ENCODE data around the gene CCSER1.

Gene CCSER1

GRCh38 chr4:90163872-90164271 is 36.7 kb downstream of the CCSER1 start:
- no peaks in the 10 kb centered on the region for H3K36me3 ChIP-seq (ENCODE audit: control insufficient read depth, insufficient read depth, low read length)
- no peaks in the 10 kb centered on the region for H3K27me3 ChIP-seq (ENCODE audit: control insufficient read depth, insufficient read depth, low read length)
- H3K4me1 ChIP-seq (ENCODE audit: control insufficient read depth, insufficient read depth, low read length) = no peaks in the 10 kb centered on the region
- H3K9ac ChIP-seq (ENCODE audit: low read depth, low read length) = no peak overlapping the region
- H3K4me3 ChIP-seq (ENCODE audit: low read depth, low read length) = no peak overlapping the region
- no peak overlapping the region for H3K27ac ChIP-seq (ENCODE audit: low read depth, low read length)
- peaks cover 1% of the 10 kb centered on the region for H3K9me3 ChIP-seq (ENCODE audit: control insufficient read depth, insufficient read depth, low read length)

DNA sequence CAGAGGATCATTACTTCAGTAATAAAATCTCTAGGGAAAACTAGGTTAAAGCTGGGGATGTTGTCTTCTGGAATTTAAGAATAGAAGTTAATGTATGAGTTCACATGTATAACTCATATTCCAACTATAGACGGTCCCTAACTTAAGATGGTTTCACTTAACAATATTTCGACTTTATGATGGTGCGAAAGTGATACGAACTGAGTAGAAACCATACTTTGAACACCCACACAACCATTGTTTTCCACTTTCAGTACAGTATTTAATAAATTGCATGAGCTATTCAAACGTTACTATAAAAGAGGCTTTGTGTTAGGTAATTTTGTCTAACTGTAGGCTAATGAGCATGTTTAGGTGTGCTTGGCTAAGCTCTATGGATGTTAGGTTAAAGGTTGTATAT is 38.7 kb downstream of the CCSER1 start:
- Histone ChIP-seq H3K4me1 (ENCODE audit: control insufficient read depth, insufficient read depth, low read length) (no peaks in the 10 kb centered on the region), H3K9me3 (ENCODE audit: control insufficient read depth, insufficient read depth, low read length) (no peaks in the 10 kb centered on the region), H3K27ac (ENCODE audit: low read depth, low read length) (no peak overlapping the region), H3K36me3 (ENCODE audit: control insufficient read depth, insufficient read depth, low read length) (no peaks in the 10 kb centered on the region), H3K27me3 (ENCODE audit: control insufficient read depth, insufficient read depth, low read length) (no peaks in the 10 kb centered on the region), H3K4me3 (ENCODE audit: low read depth, low read length) (no peak overlapping the region), H3K9ac (ENCODE audit: low read depth, low read length) (no peak overlapping the region)

- H3K27me3 ChIP-seq (ENCODE audit: control insufficient read depth, insufficient read depth, low read length) = no peaks in the 10 kb centered on the region
- H3K9ac ChIP-seq (ENCODE audit: low read depth, low read length) = no peak overlapping the region
- no peak overlapping the region for H3K4me3 ChIP-seq (ENCODE audit: low read depth, low read length)
- no peaks in the 10 kb centered on the region for H3K4me1 ChIP-seq (ENCODE audit: control insufficient read depth, insufficient read depth, low read length)
- H3K27ac ChIP-seq (ENCODE audit: low read depth, low read length) = no peak overlapping the region
- no peaks in the 10 kb centered on the region for H3K36me3 ChIP-seq (ENCODE audit: control insufficient read depth, insufficient read depth, low read length)
- no peaks in the 10 kb centered on the region for H3K9me3 ChIP-seq (ENCODE audit: control insufficient read depth, insufficient read depth, low read length)
Measured at GRCh38 chr4:90171491-90171890, 44.3 kb downstream of the CCSER1 start.

DNA sequence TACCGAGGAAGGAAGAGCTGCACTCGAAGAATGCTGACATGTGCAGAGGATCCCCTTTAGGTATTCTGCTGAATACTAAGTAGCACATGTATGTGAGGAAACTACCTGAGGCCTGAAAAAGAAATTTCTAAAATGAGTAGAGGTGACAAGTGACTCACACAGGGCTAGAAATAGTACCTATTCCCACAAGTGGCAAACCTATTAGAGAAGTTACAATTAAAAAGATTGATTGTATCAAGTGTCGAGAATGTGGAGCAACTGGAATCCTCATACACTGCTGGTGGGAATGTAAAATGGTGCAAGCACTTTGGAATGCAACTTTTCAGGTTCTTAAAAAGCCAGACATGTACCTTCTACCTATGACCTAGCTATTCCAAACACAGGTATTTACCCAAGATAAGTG is 47.4 kb downstream of the CCSER1 start:
- Histone ChIP-seq H3K4me1 (ENCODE audit: control insufficient read depth, insufficient read depth, low read length) (no peaks in the 10 kb centered on the region), H3K9me3 (ENCODE audit: control insufficient read depth, insufficient read depth, low read length) (no peaks in the 10 kb centered on the region), H3K27me3 (ENCODE audit: control insufficient read depth, insufficient read depth, low read length) (no peaks in the 10 kb centered on the region), H3K4me3 (ENCODE audit: low read depth, low read length) (no peak overlapping the region), H3K27ac (ENCODE audit: low read depth, low read length) (no peak overlapping the region), H3K9ac (ENCODE audit: low read depth, low read length) (no peak overlapping the region), H3K36me3 (ENCODE audit: control insufficient read depth, insufficient read depth, low read length) (no peaks in the 10 kb centered on the region)

- no peak overlapping the region for H3K27ac ChIP-seq (ENCODE audit: low read depth, low read length)
Measured at GRCh38 chr4:90181644-90182043, 54.5 kb downstream of the CCSER1 start.

GRCh38 chr4:90183254-90183653 is 56.1 kb downstream of the CCSER1 start:
- H3K9me3 ChIP-seq (ENCODE audit: control insufficient read depth, insufficient read depth, low read length) = no peaks in the 10 kb centered on the region
- peaks cover 27% of the 10 kb centered on the region for H3K4me1 ChIP-seq (ENCODE audit: control insufficient read depth, insufficient read depth, low read length)
- no peaks in the 10 kb centered on the region for H3K27me3 ChIP-seq (ENCODE audit: control insufficient read depth, insufficient read depth, low read length)
- no peaks in the 10 kb centered on the region for H3K36me3 ChIP-seq (ENCODE audit: control insufficient read depth, insufficient read depth, low read length)
- no peak overlapping the region for H3K27ac ChIP-seq (ENCODE audit: low read depth, low read length)
- H3K4me3 ChIP-seq (ENCODE audit: low read depth, low read length) = no peak overlapping the region
- H3K9ac ChIP-seq (ENCODE audit: low read depth, low read length) = no peak overlapping the region

More at GRCh38 chr4:90181644-90182043, 54.5 kb downstream of the CCSER1 start:
- Histone ChIP-seq H3K9ac (ENCODE audit: low read depth, low read length) (no peak overlapping the region), H3K36me3 (ENCODE audit: control insufficient read depth, insufficient read depth, low read length) (no peaks in the 10 kb centered on the region), H3K4me1 (ENCODE audit: control insufficient read depth, insufficient read depth, low read length) (peaks cover 13% of the 10 kb centered on the region), H3K4me3 (ENCODE audit: low read depth, low read length) (no peak overlapping the region), H3K27me3 (ENCODE audit: control insufficient read depth, insufficient read depth, low read length) (no peaks in the 10 kb centered on the region), H3K9me3 (ENCODE audit: control insufficient read depth, insufficient read depth, low read length) (no peaks in the 10 kb centered on the region)

- Histone ChIP-seq H3K4me3 (ENCODE audit: low read depth, low read length) (no peak overlapping the region), H3K36me3 (ENCODE audit: control insufficient read depth, insufficient read depth, low read length) (no peaks in the 10 kb centered on the region), H3K4me1 (ENCODE audit: control insufficient read depth, insufficient read depth, low read length) (peaks cover 27% of the 10 kb centered on the region), H3K9me3 (ENCODE audit: control insufficient read depth, insufficient read depth, low read length) (no peaks in the 10 kb centered on the region), H3K27me3 (ENCODE audit: control insufficient read depth, insufficient read depth, low read length) (no peaks in the 10 kb centered on the region), H3K9ac (ENCODE audit: low read depth, low read length) (no peak overlapping the region), H3K27ac (ENCODE audit: low read depth, low read length) (peak overlapping the region; percentile 43)
Measured at GRCh38 chr4:90184560-90184959, 57.4 kb downstream of the CCSER1 start.

DNA sequence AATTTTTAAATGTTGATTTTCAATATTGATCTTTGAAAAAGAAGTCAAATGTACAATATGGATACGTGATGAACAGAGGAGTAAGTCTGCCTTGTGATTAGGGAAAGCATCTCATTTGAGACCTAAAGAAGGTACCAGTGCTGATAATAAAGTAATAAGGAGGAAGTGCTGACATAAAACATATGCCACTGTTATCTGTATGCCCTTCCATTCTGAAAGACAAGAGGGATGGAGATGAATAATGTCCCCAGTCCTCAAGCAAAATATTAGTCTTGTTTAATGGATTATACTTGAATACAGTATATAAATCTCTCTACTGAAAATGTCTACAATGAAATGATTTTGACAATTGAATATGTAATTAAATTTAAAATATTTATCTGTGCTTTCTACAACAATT is 58.2 kb downstream of the CCSER1 start:
- H3K4me1 ChIP-seq (ENCODE audit: control insufficient read depth, insufficient read depth, low read length) = peaks cover 27% of the 10 kb centered on the region
- H3K9ac ChIP-seq (ENCODE audit: low read depth, low read length) = no peak overlapping the region
- H3K9me3 ChIP-seq (ENCODE audit: control insufficient read depth, insufficient read depth, low read length) = no peaks in the 10 kb centered on the region
- no peaks in the 10 kb centered on the region for H3K27me3 ChIP-seq (ENCODE audit: control insufficient read depth, insufficient read depth, low read length)
- H3K27ac ChIP-seq (ENCODE audit: low read depth, low read length) = no peak overlapping the region
- H3K4me3 ChIP-seq (ENCODE audit: low read depth, low read length) = no peak overlapping the region
- H3K36me3 ChIP-seq (ENCODE audit: control insufficient read depth, insufficient read depth, low read length) = no peaks in the 10 kb centered on the region

- Histone ChIP-seq H3K36me3 (ENCODE audit: control insufficient read depth, insufficient read depth, low read length) (no peaks in the 10 kb centered on the region), H3K9me3 (ENCODE audit: control insufficient read depth, insufficient read depth, low read length) (no peaks in the 10 kb centered on the region), H3K4me3 (ENCODE audit: low read depth, low read length) (no peak overlapping the region), H3K4me1 (ENCODE audit: control insufficient read depth, insufficient read depth, low read length) (peaks cover 27% of the 10 kb centered on the region), H3K27ac (ENCODE audit: low read depth, low read length) (no peak overlapping the region), H3K9ac (ENCODE audit: low read depth, low read length) (no peak overlapping the region), H3K27me3 (ENCODE audit: control insufficient read depth, insufficient read depth, low read length) (no peaks in the 10 kb centered on the region)
Measured at GRCh38 chr4:90186229-90186628, 59.0 kb downstream of the CCSER1 start.

GRCh38 chr4:90187148-90187884 is 60.1 kb downstream of the CCSER1 start:
- no peaks in the 10 kb centered on the region for H3K9me3 ChIP-seq (ENCODE audit: control insufficient read depth, insufficient read depth, low read length)
- peaks cover 27% of the 10 kb centered on the region for H3K4me1 ChIP-seq (ENCODE audit: control insufficient read depth, insufficient read depth, low read length)
- no peaks in the 10 kb centered on the region for H3K36me3 ChIP-seq (ENCODE audit: control insufficient read depth, insufficient read depth, low read length)
- no peak overlapping the region for H3K4me3 ChIP-seq (ENCODE audit: low read depth, low read length)
- H3K27ac ChIP-seq (ENCODE audit: low read depth, low read length) = no peak overlapping the region
- H3K27me3 ChIP-seq (ENCODE audit: control insufficient read depth, insufficient read depth, low read length) = no peaks in the 10 kb centered on the region
- H3K9ac ChIP-seq (ENCODE audit: low read depth, low read length) = no peak overlapping the region

DNA sequence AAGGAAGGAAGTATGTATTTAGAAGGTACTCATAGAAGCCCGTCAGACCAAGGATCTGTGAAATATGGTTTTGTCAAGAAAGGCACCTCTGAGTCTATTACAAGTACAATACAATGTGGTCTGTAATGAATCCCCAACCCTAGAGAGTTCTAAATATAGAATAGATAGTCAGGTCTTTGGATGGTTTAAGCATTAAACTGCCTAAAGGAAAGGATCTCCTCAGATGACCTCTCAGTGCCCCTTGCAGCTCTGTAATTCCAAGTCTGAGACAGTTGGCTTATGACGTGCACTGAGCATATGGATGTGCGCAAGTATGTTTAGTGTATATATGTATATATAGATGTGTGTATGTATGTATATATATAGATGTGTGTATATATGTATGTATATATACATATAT is 62.0 kb downstream of the CCSER1 start:
- peaks cover 32% of the 10 kb centered on the region for H3K4me1 ChIP-seq (ENCODE audit: control insufficient read depth, insufficient read depth, low read length)
- H3K36me3 ChIP-seq (ENCODE audit: control insufficient read depth, insufficient read depth, low read length) = no peaks in the 10 kb centered on the region
- H3K4me3 ChIP-seq (ENCODE audit: low read depth, low read length) = no peak overlapping the region
- H3K9ac ChIP-seq (ENCODE audit: low read depth, low read length) = no peak overlapping the region
- no peaks in the 10 kb centered on the region for H3K27me3 ChIP-seq (ENCODE audit: control insufficient read depth, insufficient read depth, low read length)
- no peak overlapping the region for H3K27ac ChIP-seq (ENCODE audit: low read depth, low read length)
- H3K9me3 ChIP-seq (ENCODE audit: control insufficient read depth, insufficient read depth, low read length) = no peaks in the 10 kb centered on the region

Measured in HUES48 (cell line).